M059J (cell line): ENCODE data around the gene CD247. TPM values are rescaled to one million over a fixed set of nuclear protein-coding genes. Genes with fewer than 3 reads are reported as not detected.

ENCODE experiments used
- DNase-seq: peaks from one replicate; pipeline ENCODE4 v3.0.0-alpha.2; 2012; ENCODE audit warnings: low read depth
- total RNA-seq: library from RNA; depleted of rRNA; stranded (reverse); fragments of >200 nt; shearing (Covaris generic); gene quantifications from 2 replicates; pipeline ENCODE4 v1.2.3, GENCODE V29; 2014

CD247 gene
- total RNA-seq, 1 experiment from 2014 or later, result not detected

DNA sequence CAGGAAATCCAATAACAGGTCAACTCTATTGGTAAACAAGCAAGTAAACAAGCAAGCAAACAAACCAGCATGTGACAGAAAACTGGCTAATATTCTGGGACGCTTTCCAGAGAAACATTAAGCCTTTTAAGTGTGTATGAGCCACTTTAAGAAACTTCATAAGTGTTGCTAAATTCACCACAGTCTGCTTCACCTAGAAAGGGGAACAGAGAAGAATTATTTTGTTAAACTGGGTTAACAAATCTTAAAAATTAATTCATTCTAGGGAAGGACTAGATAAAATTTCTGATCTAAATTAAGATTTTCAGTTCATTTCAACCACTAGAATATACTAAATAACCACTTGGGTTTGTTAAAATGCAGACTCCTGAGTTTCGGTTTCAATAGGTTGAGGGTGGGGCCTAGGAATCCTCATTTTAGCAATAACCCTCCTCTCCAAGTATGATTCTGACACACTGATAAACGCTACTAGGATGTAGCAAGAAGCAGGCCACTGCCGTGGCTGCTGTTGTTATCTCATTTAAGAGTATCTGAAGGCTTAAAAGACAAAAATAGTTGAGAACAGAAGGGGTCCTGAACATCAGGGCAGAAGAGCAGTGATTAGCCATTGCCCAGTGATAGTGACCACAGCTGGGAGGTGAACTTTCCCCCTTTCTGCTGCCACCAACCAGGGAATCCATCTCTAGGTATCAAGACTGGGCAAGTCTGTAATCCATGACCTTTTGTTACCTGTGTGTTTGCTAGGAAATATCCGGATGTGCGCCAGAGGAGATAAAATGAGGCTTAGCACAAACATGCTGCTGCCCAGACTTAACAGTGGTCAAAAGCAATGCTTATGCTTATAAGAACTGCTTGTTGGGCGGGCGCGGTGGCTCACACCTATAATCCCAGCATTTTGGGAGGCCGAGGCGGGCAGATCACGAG, 24.0 kb upstream of the CD247 start:
- no peak for DNase-seq

DNA sequence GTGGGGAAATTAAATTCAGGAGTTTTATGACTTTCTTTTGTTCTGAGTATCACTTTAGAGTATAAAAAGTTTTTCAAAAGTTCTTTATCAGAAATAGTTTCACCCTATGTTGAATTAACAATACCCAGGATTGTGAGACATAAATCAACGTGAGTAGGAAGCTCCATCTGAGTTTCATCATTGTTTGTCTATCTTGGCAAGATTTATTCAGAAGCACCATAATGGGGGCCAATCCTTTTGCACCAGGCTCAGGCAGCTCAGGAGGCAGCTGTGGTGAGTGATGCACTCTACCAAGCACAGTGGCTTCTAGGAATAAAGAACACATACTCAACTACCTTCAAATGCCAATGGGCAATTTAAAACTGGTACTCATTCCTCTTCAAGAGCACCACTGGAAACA, 23.3 kb upstream of the CD247 start:
- no peak for DNase-seq

DNA sequence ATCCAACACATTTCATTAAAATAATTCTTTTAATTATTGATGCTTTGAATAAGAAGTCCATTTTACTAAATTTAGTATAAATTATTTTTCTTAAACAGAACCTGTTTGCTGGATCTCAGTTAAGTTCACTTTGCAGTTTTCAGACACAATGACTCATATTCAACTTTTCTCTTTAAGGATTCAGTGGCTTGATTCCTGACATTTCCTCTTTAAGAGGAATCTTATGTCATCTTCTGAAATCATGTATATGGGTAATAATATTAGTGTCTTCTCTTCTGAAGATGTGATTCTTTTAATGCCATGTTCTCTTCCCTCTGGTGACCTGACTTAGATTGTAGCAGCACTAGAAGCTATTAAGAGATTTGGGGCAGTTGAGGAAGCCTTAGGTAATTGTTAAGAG, 22.7 kb upstream of the CD247 start:
- DNase-seq, result no peak

DNA sequence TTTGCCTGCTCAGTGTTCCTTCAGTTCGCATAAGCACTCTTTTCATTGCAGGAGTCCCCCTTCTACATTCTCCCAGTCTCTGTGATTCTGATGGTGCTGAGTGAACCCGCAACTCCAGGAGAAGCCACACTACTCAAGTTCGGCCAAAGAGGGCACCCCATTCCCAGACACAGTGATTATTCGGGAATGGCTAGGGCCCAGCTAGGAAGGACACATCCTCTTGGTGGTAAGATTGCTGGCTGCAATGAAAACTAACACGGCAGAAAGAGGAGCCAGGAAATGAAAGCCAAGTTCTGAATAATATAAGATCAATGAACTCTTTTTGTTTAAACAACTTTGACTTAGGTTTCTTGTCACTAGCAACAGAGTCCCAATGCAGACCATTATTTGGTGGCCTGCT, 20.3 kb upstream of the CD247 start:
- DNase-seq, result peak; percentile 47

DNA sequence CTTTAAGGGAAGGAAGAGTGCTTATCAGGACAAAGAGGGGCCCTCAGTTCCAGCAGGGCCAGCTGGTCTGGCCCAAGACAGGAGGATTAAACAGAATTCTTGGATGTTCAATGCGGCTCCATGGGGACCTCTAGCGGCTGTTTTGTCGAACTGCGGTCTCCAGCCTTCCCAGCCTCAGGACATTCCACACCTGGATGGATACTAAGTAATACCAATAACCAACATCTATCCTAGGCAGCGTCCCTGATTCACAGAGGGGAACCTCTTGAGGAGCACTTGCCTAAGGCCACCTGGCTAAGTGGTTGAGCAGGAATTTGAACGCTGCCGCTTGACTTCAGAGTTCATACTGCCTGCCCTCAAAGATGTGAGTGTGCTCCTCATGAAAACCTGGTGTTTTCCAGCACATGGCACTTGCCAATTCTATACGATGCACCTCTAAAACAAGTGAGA, 15.5 kb upstream of the CD247 start:
- DNase-seq, result peak; percentile 66

DNA sequence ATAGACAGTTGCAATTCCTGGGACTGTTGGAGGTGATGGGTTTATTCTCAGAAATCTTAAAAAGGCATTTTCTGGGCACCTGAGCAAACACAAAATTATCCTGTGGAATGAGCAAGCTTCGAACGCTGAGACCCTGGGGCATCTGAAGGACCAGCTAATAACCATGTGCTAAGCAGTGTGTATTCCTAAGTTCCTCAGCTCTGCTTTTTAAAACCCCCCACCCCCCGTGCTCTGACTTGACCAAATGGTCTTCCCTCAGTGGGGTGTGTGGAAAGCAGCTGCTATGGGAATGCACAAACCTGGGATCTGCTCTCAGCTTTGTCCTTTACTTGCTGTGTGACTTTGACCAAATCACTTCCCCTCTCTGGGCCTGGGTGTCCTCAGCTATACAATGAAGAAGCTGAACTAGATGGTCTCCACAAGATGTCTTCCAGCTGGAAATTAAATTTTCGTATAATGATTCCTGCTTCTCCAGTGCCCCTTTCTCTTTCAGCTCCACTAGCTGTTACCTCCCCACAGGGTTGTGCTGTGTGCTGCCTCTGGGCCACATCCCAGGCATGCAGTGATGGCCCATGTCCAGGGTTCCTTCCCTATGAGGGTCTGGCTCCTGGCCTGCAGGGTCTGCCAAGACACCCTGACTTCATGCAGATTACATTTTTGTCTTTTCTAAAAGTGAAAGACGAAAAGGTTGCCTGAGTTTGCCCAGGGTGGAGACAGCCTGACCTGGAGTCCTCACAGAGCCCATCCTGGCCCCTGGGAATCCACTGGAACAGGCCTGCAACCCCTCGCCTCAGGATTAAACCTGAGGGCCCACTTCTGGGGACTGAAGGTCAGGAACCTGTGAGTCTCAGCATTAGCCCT, 14.9 kb upstream of the CD247 start:
- DNase-seq, result no peak

DNA sequence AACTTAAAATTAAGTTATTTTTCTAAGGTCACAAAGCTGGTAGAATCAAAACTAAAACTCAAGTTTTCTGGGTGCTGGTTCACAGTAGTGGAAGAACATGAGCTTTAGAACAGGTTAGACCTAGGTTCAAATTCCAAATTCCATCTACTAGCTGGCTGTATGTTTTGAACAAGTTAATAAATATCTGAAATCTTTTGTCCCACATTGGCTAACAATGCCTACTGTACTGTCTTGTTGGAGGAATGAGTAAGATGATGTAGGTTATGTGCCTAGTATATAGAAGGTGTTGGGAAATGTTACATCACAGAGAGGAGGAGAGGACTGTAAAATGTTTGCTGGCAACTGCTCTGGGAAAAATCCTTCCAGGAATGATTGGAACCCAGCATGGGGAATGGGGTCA, 14.0 kb upstream of the CD247 start:
- no peak for DNase-seq

DNA sequence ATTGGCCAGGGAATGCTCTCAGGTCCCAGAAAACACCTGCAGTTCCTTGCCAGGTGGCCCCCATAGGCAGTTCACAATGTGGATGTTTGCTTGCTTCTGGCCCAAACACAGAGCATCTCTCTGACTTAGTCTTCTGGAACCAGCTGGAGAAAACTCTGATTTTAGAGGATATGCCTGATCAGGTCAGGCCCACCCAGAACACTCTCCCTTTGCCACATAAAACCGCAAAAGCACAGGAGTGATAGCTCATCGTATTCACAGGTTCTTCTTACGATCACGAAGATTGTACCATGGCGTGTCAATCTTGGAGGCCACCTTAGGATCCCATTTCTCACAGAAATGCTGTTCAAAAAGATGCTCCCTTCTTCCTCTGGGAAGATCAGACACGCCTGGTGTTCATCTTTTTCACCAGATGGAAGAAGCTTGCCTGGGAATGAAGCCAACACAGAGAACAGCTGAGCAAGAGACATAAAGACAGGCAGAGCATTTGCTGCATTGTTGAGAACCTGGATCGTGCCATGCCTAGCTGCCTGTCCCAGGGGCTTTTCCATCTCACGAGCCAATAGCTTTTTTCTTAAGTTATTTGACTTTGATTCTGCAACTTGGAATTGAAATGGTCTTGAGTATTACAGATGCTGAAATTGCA, 11.6 kb upstream of the CD247 start:
- peak; percentile 34 for DNase-seq

DNA sequence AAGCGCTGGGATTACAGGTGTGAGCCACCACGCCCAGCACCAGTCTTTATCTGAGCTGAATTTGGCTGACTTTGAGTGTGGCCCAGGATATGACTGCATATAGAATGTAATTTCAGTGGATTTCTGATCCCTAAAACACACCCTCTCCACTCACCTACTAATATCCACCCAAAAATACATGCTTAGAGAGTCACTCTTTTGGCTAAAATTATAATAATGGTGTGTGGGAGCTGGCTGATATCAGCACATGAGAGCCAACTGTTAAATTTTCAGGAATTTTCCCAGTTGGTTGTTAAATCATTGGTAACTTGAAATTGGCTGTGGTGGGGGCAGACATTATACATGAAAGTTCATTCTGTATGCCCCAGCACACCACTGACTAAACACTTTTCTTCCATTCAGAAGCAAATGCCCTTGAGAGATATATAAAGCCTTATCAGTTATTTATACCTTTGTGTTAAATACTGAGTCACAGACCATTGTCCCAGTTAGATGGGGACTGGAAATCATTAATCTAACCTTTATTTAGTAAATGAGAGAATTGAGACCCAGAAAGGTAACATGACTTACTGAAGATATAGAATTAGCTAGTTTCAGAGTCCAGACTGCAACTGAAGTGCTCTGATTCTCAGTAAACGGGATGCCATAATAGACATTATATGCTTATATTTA, 9.9 kb upstream of the CD247 start:
- no peak for DNase-seq

DNA sequence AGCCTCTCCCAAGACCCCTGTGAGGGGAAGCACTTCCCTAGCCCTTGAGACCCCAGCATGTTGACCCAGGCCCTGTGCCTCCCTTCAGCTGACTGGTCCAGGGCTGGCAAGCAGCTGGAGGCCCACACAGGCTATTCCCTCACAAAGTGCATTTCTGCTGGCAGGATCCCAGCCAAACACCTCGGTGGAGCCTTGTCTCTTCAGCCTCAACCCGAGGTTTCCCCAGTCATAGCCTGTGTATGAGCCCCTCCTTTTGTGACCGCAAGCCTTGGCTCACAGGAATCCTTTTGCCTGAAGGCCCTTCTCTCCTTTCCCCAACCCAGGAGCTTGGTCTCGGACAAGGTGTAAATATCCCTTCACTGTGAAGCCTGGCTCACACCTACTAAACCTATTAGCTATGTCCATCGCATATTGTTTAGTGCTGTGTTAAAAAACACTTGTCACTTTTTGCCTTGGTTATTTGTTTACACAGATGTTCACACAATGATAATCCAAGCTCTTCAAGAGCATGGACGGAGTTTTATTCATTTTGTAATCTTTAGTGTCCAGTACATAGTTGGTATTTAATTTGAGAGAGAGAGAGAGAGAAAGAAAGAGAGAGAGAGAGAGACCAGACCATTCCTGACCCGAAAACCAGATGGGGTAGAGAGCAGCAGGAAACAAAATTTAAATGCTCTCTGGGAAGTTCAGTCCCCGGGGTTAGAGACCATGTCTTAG, 8.5 kb upstream of the CD247 start:
- peak; percentile 86 for DNase-seq

DNA sequence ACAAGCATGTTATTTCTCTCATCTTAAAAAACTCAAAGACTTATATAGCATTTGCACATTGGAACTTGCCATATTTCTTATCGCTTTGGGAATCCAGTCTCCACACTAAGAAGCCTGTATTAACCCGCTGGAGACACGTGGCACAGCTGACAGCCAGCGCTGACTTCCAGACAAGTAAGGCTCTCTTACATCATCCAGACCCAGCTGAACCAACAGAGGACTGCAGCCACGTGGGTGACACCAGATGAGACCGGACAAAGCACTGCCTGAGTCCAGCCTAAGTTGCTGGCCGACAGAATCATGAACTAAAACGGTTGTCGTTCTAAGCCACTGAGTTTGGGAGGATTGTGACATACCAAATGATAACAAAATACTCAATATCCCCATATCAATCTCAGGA, 6.3 kb upstream of the CD247 start:
- DNase-seq, result no peak

DNA sequence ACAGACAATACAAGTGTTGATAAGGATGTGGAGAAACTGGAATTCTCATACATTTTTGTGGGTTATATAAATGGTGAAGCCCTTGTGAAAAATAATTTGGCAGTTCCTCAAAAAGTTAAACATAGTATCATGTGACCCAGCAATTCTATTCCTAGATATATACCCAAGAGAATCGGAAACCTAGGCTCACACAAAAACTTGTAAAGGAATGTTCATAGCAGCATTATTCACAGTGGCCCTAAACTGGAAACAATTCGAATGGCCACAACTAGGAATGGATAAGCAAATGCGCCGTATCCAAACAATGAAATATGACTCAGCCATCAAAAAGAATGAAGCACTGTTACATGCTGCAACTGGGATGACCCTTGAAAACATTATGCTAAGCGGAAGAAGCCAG, 3.9 kb upstream of the CD247 start:
- DNase-seq, result peak; percentile 76

DNA sequence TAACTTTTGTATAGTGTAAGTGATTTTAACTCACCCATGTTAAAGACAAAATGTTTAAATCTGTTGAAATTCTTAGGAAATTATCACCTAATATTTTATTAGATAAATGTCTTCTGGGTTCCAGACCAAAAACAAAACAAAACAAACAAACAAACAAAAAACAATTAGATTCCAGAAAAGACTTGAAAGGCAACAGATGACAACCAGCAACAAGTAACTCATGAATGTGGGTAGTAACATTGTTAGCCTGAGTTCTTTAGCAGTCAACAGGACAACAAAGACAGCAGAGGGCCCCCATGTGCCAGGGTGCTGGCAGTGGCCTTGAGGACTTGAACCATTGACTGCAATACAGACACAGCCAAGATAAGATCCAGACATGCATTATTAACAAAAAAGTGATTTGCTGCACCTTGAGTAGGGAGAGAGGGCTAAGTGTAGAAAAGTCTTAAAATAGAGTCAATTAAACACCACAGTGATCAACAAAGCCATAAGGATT, 2.4 kb upstream of the CD247 start:
- no peak for DNase-seq

DNA sequence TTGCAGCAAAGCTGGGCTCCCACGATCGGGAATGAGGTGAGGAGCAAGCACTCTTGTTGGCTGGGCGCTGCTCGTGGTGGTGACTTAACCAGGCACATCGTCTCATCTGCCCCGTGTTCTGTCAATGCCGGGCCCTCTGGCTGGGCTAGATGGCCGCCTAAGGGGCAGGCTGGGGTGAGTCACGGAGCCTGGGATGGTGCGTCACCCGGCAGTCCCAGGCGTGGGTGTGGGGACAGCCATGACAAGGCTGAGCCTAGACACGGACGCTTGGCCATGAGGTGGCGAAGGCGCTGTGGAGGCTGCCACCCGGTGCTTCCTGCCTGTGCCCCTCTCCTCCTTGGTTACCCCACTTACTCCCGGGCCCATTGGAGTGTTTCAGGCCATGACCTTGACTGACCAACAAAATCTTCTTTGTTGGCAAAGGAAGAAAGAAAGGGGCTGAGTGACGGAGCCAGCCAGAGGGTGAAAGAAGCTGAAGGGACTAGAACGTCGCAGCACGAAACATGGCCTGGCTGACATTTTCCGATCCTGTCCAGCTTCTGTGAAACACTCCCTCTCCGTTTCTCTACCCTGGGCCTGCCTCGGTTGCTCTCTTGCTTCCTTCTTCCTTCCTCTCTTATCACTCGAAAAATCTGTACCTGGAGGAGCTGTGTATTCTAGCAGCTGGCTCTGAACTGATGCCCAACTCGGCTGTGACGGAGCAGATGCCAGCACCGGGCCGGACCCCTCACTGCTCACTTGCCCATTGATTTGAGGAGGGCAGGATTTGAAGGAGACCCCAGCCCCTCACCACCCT, 596 bp downstream of the CD247 start:
- peak; percentile 87 for DNase-seq

DNA sequence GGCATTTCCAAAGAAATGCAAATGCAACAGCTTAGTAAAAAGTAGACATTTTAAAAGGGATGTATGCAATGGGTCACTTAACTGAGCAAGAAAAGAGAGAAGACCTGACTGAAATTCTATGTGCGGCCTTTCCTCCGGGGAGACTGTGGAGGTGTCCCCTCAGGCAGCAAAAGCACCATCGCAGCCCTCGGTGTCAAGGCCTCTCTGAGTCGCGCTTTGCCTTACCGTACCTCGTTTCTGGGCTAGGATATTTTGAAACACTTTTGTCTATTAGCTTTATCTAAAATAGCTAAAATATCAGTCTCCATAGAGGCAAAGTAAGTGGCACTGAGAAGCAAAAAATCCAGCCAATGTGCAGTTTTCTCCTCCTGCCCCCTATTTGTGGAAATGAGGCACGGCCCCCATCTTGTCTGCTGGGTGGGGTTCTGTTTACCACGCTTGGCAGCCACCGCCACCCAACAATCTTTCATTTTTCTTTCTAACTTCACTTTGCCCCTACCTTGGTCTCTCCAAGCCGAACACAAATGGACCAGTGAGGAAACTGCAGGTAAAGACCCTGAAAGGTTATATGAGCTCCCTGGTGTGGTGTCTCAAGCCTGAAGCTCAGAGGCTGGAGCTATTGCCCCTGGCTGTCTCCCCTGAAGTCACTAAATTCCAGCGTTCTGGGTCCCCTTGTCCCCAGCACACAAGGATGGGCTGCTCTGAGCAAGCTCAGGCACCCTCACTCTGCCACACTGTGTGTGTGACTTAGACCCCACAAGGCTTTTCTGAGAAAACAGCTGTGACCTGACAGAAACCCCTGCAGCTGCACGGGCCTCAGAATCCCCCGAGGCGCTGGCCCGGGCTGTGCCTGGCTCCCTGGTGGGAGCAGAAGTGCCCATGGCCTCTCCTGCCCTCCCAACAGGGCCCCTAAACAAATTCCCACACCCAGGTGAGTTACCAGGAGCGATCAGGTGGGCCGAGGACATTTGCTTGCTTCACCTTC, 1.6 kb downstream of the CD247 start:
- DNase-seq, result no peak

DNA sequence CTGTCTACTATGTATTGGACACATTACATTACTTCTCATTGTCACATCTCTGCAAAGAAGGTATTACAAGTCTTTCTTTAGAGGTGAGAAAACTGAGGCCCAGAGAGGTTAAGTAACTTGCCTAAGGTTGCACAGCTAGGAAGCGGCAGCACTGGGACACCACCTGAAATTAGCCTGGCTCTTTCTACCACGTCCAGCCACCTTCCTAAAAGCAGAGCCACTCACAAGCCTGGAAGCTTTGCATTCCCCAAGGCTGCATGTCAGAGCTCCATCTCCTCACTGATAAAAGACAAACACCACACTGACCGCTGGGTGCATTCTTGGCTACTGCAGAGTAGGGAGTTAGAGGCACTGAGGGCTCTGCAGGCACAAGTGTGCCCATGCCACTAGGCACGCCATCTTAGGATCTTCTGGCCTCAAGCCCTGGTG, 2.4 kb downstream of the CD247 start:
- DNase-seq, result no peak

DNA sequence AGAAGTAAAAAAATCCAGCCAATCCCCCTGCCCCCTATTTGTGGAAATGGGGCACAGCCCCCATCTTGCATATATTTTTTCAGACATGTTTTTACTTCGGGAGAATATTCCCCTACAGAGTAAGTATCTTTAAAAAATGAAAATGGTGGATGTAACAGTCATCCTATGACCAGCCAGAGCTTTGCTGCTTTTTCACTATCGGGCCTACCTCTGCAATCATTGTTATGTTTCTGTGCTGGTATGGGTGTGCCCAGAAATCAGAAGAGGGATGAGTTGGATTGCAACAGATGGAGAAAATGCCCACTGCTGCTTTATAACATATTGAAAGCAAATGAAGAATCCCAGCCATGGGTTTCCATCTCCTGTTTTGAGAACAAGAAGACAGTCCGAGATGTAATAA, 2.9 kb downstream of the CD247 start:
- DNase-seq, result no peak

DNA sequence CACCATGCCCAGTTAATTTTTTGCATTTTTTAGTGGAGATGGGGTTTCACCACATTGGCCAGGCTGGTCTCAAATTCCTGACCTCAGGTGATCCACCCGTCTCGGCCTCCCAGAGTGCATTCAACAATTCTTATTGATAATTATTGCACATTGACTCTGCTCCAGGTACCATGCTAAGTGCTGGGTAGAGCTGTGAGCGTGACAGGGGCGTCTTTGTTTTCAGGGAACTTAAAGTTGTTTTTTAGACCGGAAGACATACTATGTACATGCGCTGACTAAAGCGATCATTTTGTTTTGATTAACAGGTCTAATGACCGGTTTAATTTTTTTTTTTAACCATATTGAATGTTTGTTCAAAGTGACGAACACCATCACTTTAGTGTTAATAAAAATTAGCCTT, 4.0 kb downstream of the CD247 start:
- no peak for DNase-seq
